GM21723 (cell line): ENCODE results near the gene SYNPR.
A peak's percentile ranks its signal among the peaks of the same experiment; 100 is the strongest.

Experiments used
- ATAC-seq: cut with Tn5 transposase; IDR thresholded peaks from one replicate; pipeline ENCODE4 v1.9.1; 2021; ENCODE audit warnings: mild to moderate bottlenecking, moderate library complexity; ENCODE audit not compliant: unreplicated experiment

Gene SYNPR

GRCh38 chr3:63523100-63523499, 245.0 kb downstream of the SYNPR start:
- no peak for ATAC-seq

GRCh38 chr3:63528325-63529000, 250.4 kb downstream of the SYNPR start:
- ATAC-seq, result no peak

- ATAC-seq, result no peak
These were observed 254.4 kb downstream of the SYNPR start for GRCh38 chr3:63532521-63532920.

DNA sequence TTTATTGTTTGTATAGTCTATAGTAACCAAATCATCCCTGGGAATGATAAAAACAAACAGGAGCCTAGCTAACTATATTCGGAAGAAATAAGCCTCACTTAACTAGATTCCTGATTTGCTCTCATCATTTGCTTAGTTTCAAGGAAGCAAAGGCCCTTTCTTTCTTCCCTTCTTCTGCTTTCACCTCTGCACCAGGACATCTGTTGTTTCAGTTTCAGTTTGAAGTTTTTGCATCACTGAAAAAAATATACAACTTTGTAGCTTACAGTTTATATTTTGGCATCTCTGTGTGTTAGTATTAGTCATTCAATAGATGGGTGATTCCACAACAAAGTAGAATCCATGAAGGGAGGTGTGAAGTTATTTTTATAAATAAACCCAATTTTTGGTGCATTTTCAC, 260.8 kb downstream of the SYNPR start:
- ATAC-seq, result no peak

- ATAC-seq, result no peak
These were observed 277.7 kb downstream of the SYNPR start for GRCh38 chr3:63555767-63556166.

DNA sequence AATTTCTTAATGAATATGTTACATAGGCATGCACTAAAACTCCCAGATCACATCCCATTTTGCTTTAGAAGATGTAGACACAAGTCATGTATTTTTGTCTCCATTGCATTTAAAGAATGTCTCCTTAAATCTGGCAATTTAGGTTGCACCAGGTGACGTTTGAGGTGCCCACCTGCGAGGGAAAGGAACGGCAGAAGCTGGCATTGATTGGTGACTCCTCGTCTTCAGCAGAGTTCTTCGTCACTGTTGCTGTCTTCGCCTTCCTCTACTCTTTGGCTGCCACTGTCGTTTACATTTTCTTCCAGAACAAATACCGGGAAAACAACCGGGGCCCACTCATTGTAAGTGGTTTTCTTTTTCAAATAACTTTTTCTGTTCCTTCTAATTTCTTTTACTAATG, 278.3 kb downstream of the SYNPR start:
- ATAC-seq, result no peak

GRCh38 chr3:63557912-63558311, 279.8 kb downstream of the SYNPR start:
- ATAC-seq, result peak; percentile 82

GRCh38 chr3:63559884-63560283, 281.8 kb downstream of the SYNPR start:
- no peak for ATAC-seq

GRCh38 chr3:63561879-63562278, 283.8 kb downstream of the SYNPR start:
- ATAC-seq, result no peak

- ATAC-seq, result no peak
These were observed 284.2 kb downstream of the SYNPR start for GRCh38 chr3:63562323-63562722.

GRCh38 chr3:63563572-63563971, 285.5 kb downstream of the SYNPR start:
- no peak for ATAC-seq

DNA sequence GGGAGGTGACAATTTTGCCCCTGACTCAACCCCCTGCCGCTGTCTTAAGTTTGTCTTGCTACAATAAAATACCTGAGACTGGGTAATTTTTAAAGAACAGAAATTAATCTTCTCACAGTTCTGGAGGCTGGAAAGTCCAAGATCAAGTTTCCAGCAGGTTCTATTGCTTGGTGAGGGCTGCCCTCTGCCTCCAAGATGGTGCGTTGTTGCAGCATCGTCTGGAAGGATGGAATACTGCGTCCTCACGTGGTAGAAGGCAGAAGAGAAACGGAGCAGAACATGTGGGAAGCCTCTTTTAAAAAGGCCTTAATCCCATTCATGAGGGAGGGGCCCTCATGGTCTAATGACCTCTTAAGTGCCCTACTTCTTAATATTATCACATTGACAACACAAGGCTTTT, 287.1 kb downstream of the SYNPR start:
- ATAC-seq, result no peak

DNA sequence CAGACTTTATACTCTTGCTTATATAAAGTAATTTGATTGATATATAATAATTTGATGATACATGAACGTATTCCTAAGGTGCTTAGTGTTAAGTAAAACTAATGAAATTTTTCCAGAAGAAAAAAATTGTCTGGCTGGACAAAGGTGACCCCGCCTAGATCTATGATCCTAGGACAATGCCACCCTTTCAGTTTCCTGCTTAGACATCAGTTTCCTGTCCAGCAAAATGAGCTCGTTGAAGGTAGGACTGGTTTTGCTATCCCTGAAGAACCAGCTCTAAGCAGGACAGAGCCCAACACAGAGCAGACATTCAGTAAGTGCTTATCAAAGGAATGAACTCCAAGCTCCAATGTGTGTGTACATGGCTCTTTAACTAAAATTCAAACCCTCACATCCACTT, 293.6 kb downstream of the SYNPR start:
- ATAC-seq, result no peak

GRCh38 chr3:63576846-63577245, 298.7 kb downstream of the SYNPR start:
- ATAC-seq, result no peak

DNA sequence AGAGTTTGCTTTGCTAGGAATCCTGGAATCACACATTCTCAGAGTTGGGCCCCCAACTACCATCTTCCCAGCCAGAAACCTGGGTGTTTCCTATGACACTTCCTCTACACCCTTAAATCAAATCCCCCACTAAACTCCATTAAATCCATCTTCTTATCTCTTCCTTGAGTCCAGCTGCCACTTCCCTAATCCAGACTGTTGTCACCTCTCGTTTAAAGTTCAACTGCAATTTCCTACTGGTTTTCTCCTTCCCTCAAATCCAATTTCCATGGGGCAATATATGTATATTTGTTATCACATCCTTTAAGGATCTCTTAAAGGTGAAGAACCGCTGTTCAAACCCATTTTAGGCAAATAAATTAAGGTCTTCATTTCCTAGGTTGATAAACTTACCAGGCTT, 300.8 kb downstream of the SYNPR start:
- no peak for ATAC-seq

DNA sequence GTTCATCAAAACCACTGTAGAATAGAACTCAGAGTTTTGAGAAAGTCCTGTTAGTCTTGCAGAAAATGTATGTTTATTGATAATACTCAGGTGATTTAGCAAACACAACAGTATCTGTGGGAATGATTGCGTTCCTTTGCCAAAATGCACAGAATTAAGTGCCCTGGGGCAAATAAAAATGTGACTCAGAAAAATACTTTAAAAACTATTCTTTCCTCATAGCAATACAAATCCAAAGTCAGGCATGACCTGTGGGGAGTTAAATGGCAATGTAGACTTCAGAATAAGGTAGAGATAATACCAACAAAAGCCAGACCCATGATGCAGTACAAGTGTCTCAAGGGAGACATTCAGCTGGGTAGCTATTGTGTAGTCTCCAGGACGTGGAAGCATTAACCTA, 302.0 kb downstream of the SYNPR start:
- no peak for ATAC-seq

GRCh38 chr3:63582943-63583500, 304.9 kb downstream of the SYNPR start:
- no peak for ATAC-seq

GRCh38 chr3:63584681-63585080, 306.6 kb downstream of the SYNPR start:
- ATAC-seq, result no peak

DNA sequence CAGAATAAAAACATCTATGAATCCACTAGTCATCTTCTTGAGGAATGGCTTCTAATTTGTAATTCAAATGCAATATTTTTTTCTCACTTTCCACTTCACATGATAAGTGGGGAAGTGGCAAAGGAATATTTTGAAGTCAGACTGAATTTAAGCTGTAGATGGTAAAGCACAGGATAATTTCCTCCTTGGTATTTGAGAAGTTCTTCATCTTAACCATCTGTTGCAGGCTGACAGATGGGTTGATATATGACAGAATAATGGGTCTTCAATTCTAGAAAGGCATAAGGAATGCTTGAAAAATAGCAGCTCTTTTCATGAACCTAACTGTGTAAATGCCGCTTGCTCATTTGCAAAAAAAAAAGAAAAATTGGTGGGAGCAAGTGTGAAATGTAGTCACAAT, 307.8 kb downstream of the SYNPR start:
- no peak for ATAC-seq

DNA sequence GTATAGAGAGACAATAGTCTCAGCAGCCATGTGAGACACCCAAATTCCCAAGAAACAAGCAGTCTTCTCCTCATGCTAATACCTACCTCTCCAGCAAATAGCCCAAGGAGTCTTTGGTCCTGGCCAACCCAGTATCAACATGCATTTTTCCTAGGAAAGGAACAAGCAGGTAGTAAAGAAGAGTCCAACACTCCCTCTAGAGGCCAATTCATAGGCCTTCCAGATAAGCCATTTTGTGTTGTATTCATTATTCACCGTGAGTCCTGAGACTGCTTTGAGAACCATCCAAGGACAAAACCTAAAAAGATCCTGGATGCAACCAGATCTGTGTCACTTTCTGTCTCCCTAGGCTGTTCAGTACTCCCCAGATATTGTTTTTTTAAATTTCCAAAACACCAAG, 310.8 kb downstream of the SYNPR start:
- ATAC-seq, result no peak

DNA sequence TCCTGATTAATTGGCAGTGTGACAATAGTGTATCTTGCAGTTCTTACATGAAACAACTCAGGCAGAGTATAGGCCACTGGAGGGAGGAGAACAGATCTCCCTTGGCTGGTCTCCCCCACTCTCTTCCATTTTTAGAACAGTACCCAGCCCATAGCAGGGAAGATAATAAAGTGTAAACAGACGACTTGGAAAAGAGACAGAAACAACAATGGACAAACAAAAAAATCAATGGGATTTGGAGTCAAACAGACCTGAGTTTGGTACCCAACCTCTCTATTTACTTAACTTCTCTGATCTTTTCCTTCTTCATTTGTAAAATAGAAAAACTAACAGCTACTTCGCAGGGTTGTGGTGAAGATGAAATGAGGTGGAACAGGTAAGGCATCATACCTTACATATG, 315.7 kb downstream of the SYNPR start:
- ATAC-seq, result no peak

GRCh38 chr3:63595221-63595620, 317.1 kb downstream of the SYNPR start:
- ATAC-seq, result no peak

- no peak for ATAC-seq
These were observed 318.9 kb downstream of the SYNPR start for GRCh38 chr3:63597019-63597418.
